ENCODE results near the gene CDCA8. TPM values are rescaled to one million over a fixed set of nuclear protein-coding genes. Genes with fewer than 3 reads are reported as not detected.
"Not testable (repeated sequence)": the region's sequence is repeated elsewhere in the genome, so short reads cannot be mapped to it uniquely, and the experiment has no call there.

Gene CDCA8
- total and polyA plus RNA-seq, 2 experiments from 2014 or later: 7.0 to 30.8 TPM

- no peak overlapping the region for H3K27ac ChIP-seq
- no peak for DNase-seq (ENCODE audit: low read depth in 1 of 2, low spot score in 1 of 2)
- H3K4me1 ChIP-seq (ENCODE audit: low read depth): no peaks in the 10 kb centered on the region
- no peak overlapping the region for H3K4me3 ChIP-seq
- no peaks in the 10 kb centered on the region for H3K36me3 ChIP-seq
- TF ChIP-seq CTCF (IDR thresholded peaks at IDR 0.05; ENCODE audit: low read depth, low read length): no peak
- H3K27me3 ChIP-seq: peaks cover 62% of the 10 kb centered on the region
- H3K9me3 ChIP-seq (ENCODE audit: low read depth): no peaks in the 10 kb centered on the region
Measured at GRCh38 chr1:37730376-37730775, 38.1 kb downstream of the CDCA8 start.

- H3K36me3 ChIP-seq: no peaks in the 10 kb centered on the region
- H3K4me1 ChIP-seq (ENCODE audit: low read depth): no peaks in the 10 kb centered on the region
- DNase-seq (ENCODE audit: low read depth in 1 of 2, low spot score in 1 of 2): no peak
- H3K27ac ChIP-seq: no peak overlapping the region
- no peak overlapping the region for H3K4me3 ChIP-seq
- peaks cover 69% of the 10 kb centered on the region for H3K27me3 ChIP-seq
- TF ChIP-seq CTCF (IDR thresholded peaks at IDR 0.05; ENCODE audit: low read depth, low read length): no peak
- H3K9me3 ChIP-seq (ENCODE audit: low read depth): no peaks in the 10 kb centered on the region
Measured at GRCh38 chr1:37731312-37732019, 39.1 kb downstream of the CDCA8 start.

- Histone ChIP-seq H3K4me1 (ENCODE audit: low read depth) (no peaks in the 10 kb centered on the region), H3K9me3 (ENCODE audit: low read depth) (no peaks in the 10 kb centered on the region), H3K4me3 (no peak overlapping the region), H3K27ac (no peak overlapping the region), H3K36me3 (no peaks in the 10 kb centered on the region), H3K27me3 (peaks cover 67% of the 10 kb centered on the region)
- TF ChIP-seq CTCF (IDR thresholded peaks at IDR 0.05; ENCODE audit: low read depth, low read length): no peak
- no peak for DNase-seq (ENCODE audit: low read depth in 1 of 2, low spot score in 1 of 2)
Measured at GRCh38 chr1:37732111-37732780, 39.9 kb downstream of the CDCA8 start.

GRCh38 chr1:37734629-37735591 lies 42.6 kb downstream of the CDCA8 start:
- no peak overlapping the region for H3K4me3 ChIP-seq
- peak in 1 of 2 donors; percentile 23 for DNase-seq (ENCODE audit: low read depth in 1 of 2, low spot score in 1 of 2)

GRCh38 chr1:37737975-37738374 lies 45.7 kb downstream of the CDCA8 start:
- not testable (repeated sequence) for DNase-seq (ENCODE audit: low read depth in 1 of 2, low spot score in 1 of 2); H3K36me3 ChIP-seq; H3K4me3 ChIP-seq; H3K27ac ChIP-seq; H3K4me1 ChIP-seq (ENCODE audit: low read depth); H3K9me3 ChIP-seq (ENCODE audit: low read depth)
- H3K27me3 ChIP-seq: peaks cover 51% of the 10 kb centered on the region

More at GRCh38 chr1:37734629-37735591, 42.6 kb downstream of the CDCA8 start:
- Histone ChIP-seq H3K4me1 (ENCODE audit: low read depth) (no peaks in the 10 kb centered on the region), H3K27me3 (peaks cover 42% of the 10 kb centered on the region), H3K36me3 (no peaks in the 10 kb centered on the region), H3K9me3 (ENCODE audit: low read depth) (no peaks in the 10 kb centered on the region), H3K27ac (no peak overlapping the region)
- no peak for TF ChIP-seq CTCF (IDR thresholded peaks at IDR 0.05; ENCODE audit: low read depth, low read length)

GRCh38 chr1:37738619-37739018 lies 46.3 kb downstream of the CDCA8 start:
- peaks cover 52% of the 10 kb centered on the region for H3K27me3 ChIP-seq
- DNase-seq (ENCODE audit: low read depth in 1 of 2, low spot score in 1 of 2); H3K4me3 ChIP-seq; H3K27ac ChIP-seq; H3K9me3 ChIP-seq (ENCODE audit: low read depth); H3K4me1 ChIP-seq (ENCODE audit: low read depth); H3K36me3 ChIP-seq: not testable (repeated sequence)

All from cardiac muscle cell (in vitro differentiated cells and primary cell).